ENCODE results near the gene PTPRG.

- no peak for TF ChIP-seq ZBTB7A (IDR thresholded peaks at IDR 0.05; ENCODE audit: low read depth)
- TF ChIP-seq YY1 (IDR thresholded peaks at IDR 0.05; ENCODE audit: low read depth), result no peak
- no peak for TF ChIP-seq TAF1 (IDR thresholded peaks at IDR 0.05; ENCODE audit: low read depth)
- no peak for TF ChIP-seq MAX (IDR thresholded peaks at IDR 0.05)
- TF ChIP-seq CEBPB (IDR thresholded peaks at IDR 0.05), result no peak
- TF ChIP-seq USF1 (IDR thresholded peaks at IDR 0.05), result no peak
- no peak for TF ChIP-seq REST (IDR thresholded peaks at IDR 0.05; ENCODE audit: low read depth)
Observed at GRCh38 chr3:61871644-61872043, 310.3 kb downstream of the PTPRG start.
